22Rv1 (cell line): ENCODE data around the gene FBN1.

Source experiments
- H3K27ac ChIP-seq: fragments of 450-650 bp; 2 replicates; pipeline ENCODE4 v1.5.1; 2017
- ZFX ChIP-seq: fragments of 450-650 bp; IDR thresholded peaks from 2 replicates; pipeline ENCODE4 v1.6.1; 2017; ENCODE audit warnings: antibody characterized with exemption, borderline replicate concordance
- TF ChIP-seq, protein P1 (sequence below): fragments of 450-650 bp; IDR thresholded peaks from 2 replicates; pipeline ENCODE4 v1.5.1; 2017; ENCODE audit warnings: mild to moderate bottlenecking

Gene FBN1

GRCh38 chr15:48375767-48376166 lies 269.7 kb downstream of the FBN1 start:
- no peak for TF ChIP-seq ZFX
- TF ChIP-seq, protein P1, sequence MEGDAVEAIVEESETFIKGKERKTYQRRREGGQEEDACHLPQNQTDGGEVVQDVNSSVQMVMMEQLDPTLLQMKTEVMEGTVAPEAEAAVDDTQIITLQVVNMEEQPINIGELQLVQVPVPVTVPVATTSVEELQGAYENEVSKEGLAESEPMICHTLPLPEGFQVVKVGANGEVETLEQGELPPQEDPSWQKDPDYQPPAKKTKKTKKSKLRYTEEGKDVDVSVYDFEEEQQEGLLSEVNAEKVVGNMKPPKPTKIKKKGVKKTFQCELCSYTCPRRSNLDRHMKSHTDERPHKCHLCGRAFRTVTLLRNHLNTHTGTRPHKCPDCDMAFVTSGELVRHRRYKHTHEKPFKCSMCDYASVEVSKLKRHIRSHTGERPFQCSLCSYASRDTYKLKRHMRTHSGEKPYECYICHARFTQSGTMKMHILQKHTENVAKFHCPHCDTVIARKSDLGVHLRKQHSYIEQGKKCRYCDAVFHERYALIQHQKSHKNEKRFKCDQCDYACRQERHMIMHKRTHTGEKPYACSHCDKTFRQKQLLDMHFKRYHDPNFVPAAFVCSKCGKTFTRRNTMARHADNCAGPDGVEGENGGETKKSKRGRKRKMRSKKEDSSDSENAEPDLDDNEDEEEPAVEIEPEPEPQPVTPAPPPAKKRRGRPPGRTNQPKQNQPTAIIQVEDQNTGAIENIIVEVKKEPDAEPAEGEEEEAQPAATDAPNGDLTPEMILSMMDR, result no peak
- no peak overlapping the region for H3K27ac ChIP-seq

DNA sequence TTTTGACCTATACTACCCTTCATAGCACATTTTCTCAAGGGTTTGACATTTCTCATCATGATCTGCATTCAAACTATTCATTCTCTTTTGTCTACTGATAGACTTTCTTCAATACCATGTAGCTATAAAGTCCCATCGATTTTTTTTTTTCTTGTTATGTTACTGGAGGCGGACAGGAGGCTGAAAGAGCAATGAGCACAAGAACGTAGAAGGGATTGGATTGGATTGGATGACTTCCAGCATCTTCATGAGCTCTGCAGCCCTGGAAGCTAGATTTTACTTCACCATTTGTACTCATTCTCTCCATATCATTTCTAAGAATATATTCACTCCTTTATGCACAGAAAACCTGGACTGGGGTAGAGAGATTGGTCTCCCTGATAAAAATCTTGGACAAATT lies 271.0 kb downstream of the FBN1 start:
- no peak overlapping the region for H3K27ac ChIP-seq
- TF ChIP-seq, protein P1, result no peak
- TF ChIP-seq ZFX, result no peak

- TF ChIP-seq, protein P1, result no peak
- TF ChIP-seq ZFX, result no peak
Measured at GRCh38 chr15:48373821-48374451, 271.6 kb downstream of the FBN1 start.

GRCh38 chr15:48371961-48372360 lies 273.5 kb downstream of the FBN1 start:
- TF ChIP-seq, protein P1, result no peak
- TF ChIP-seq ZFX, result no peak
- no peak overlapping the region for H3K27ac ChIP-seq

More at GRCh38 chr15:48373821-48374451, 271.6 kb downstream of the FBN1 start:
- H3K27ac ChIP-seq, result no peak overlapping the region

DNA sequence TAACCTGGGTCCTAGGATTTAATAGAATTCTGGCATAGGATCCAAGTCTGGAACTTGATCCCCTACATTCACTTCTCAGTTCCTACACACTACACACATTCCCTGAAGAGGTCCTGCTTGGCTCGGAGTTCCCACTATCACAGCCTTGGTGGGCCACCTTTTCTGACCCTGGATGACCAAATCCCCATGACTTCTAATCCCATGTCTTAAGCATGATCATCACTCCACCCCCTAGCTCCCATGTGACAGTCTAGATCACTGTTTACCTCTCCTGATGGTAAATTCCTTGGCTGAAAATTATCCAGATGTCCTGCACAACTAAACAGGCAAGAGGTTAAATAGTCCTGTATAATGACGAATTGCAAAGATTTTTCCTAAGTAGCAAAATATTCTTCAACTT lies 274.0 kb downstream of the FBN1 start:
- no peak overlapping the region for H3K27ac ChIP-seq
- TF ChIP-seq, protein P1, result no peak
- TF ChIP-seq ZFX, result no peak

GRCh38 chr15:48370460-48370859 lies 275.0 kb downstream of the FBN1 start:
- no peak overlapping the region for H3K27ac ChIP-seq
- no peak for TF ChIP-seq ZFX
- TF ChIP-seq, protein P1, result no peak

- no peak overlapping the region for H3K27ac ChIP-seq
- TF ChIP-seq, protein P1, result no peak
- TF ChIP-seq ZFX, result no peak
Measured at GRCh38 chr15:48367483-48367882, 278.0 kb downstream of the FBN1 start.
